Colonic mucosa (tissue), 4 donors: ENCODE data around the gene NDUFS6. TPM values are rescaled to one million over a fixed set of nuclear protein-coding genes. Genes with fewer than 3 reads are reported as not detected.

ENCODE experiments used
- DNase-seq: peaks from one replicate; pipeline ENCODE4 v3.0.0-alpha.2; 2020
- H3K27ac ChIP-seq: fragments of 200-600 bp; one replicate; pipeline ENCODE4 v1.8.0; 2021
- H3K27me3 ChIP-seq: fragments of 200-600 bp; one replicate; pipeline ENCODE4 v1.8.0; 2021
- H3K36me3 ChIP-seq: fragments of 200-600 bp; one replicate; pipeline ENCODE4 v1.8.0; 2021
- H3K4me1 ChIP-seq: fragments of 200-600 bp; one replicate; pipeline ENCODE4 v1.8.0; 2021; ENCODE audit warnings: mild to moderate bottlenecking
- H3K4me3 ChIP-seq: fragments of 200-600 bp; one replicate; pipeline ENCODE4 v1.8.0; 2021
- H3K9ac ChIP-seq, 2 donors: one replicate each; pipeline ENCODE4 v1.7.0; 2013; ENCODE audit warnings: control low read depth in 2 of 2, low read depth in 2 of 2, low read length in 2 of 2
- H3K9me3 ChIP-seq: fragments of 200-600 bp; one replicate; pipeline ENCODE4 v1.8.0; 2021
- CTCF ChIP-seq: fragments of 200-600 bp; IDR thresholded peaks from one replicate; pipeline ENCODE4 v1.8.0; 2022; ENCODE audit warnings: antibody characterized with exemption, mild to moderate bottlenecking
- intact Hi-C: fragments of 100-400 bp; cut with DNase I; formaldehyde crosslinking; loops from one replicate; pipeline ENCODE4 v1.14.1; 2022
- total RNA-seq, 2 donors: library from RNA; stranded (reverse); fragmentation: NEBNext Ultra II Directional in 1 of 2; extraction: Animal tissue kit (Norgen Biotek cat#: 25700) in 1 of 2; gene quantifications; one replicate each; pipeline ENCODE4 v1.2.1, GENCODE V29; 2021
- donor health status: healthy.
- donor health status: DM: no; HTN: no; CAD: no.
- donor health status: DM: no; HTN: no; CAD: no.

The NDUFS6 gene
- total RNA-seq, 2 donors from 2014 or later, result 43.2 to 70.7 TPM

DNA sequence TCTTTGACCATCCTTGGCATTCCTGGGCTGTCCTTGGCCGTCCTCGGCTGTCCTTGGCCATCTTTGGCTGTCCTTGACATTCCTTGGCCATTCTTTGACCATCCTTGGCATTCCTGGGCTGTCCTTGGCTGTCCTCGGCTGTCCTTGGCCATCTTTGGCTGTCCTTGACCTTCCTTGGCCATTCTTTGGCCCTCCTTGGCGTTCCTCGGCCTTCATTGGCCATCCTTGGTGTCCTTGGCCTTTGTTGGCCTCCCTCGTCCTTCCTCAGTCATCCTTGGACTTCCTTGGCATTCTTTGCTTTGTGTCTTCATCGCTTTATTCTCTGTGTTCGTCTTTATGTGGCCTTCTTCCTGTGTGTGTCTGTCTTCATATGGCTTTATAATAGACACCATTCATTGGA is 20.7 kb downstream of the NDUFS6 start:
- intact Hi-C loops, result no loop called here
- no peak overlapping the region for H3K4me3 ChIP-seq

DNA sequence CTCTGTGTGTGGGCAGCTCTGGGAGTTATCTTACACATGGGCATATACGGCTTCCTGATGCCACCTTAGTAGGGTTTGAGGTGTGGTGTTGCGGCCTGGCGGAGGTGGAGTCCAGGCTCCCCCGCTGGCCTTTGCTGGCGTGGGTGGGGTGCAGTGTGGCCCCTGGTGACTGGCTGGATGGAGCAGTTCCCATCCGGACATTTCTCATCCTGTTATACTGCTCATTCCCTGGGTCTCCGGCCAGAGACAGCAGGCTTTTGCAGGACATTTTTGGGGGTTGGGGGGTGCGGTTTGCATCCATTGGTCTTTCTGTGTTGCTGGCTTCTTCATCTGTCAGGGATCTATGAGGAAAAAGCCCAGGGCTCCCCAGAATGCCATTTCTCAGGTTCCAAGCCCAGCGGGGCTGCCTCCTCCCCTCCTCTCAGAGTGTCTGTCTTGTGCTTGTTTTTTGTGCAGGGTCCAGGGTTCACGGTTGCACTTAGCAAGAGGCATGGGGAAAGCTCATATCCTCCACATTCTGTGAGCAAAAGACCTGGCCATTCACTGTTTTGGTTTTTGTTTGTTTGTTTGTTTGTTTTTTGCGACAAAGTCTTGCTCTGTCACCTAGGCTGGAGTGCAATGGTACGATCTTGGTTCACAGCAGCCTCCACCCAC is 22.3 kb downstream of the NDUFS6 start:
- Histone ChIP-seq H3K9ac (no peak overlapping the region), H3K36me3 (no peaks in the 10 kb centered on the region), H3K27ac (no peak overlapping the region), H3K4me1 (no peaks in the 10 kb centered on the region), H3K4me3 (no peak overlapping the region), H3K9me3 (no peaks in the 10 kb centered on the region), H3K27me3 (no peaks in the 10 kb centered on the region)
- no peak for TF ChIP-seq CTCF
- DNase-seq, result no peak
- intact Hi-C loops, result no loop called here

More for the DNA sequence above, 20.7 kb downstream of the NDUFS6 start:
- no peak overlapping the region for H3K9ac ChIP-seq
- TF ChIP-seq CTCF, result no peak
- no peak overlapping the region for H3K27ac ChIP-seq
- no peak for DNase-seq
- no peaks in the 10 kb centered on the region for H3K9me3 ChIP-seq
- no peaks in the 10 kb centered on the region for H3K27me3 ChIP-seq
- H3K36me3 ChIP-seq, result no peaks in the 10 kb centered on the region
- no peaks in the 10 kb centered on the region for H3K4me1 ChIP-seq

DNA sequence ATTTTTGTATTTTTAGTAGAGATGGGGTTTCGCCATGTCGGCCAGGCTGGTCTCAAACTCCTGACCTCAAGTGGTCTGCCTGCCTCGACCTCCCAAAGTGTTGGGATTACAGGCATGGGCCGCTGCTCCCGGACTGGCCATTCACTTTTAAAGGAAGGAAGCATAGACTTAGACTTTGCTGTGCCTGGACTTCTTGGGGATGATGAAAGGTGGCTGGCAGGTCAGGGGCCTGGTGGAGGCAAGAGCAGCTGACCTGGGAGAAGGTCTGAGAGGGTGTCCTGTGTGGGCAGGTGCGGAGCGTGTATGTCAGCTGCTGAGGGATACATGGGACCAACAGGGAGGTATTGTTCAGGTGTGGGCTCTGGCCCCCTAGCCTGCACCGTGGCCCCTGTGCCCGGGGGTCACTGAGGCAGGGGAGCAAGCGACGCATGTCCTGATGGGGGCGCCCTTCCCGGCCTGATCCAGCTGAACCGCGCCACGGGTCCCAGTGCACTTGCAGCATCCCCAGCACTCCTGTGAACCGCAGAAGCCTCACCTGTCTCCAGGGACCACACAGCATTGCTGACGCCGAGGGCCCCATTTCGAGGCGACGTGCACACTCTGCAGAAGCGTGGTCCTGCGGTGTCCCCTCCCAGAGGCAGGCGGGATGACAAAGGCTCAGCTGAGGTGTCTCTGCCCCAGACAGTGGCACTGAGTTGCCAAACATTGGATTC is 23.1 kb downstream of the NDUFS6 start:
- H3K36me3 ChIP-seq, result no peaks in the 10 kb centered on the region
- DNase-seq, result no peak
- TF ChIP-seq CTCF, result no peak

GRCh38 chr5:1824903-1825841 is 24.0 kb downstream of the NDUFS6 start:
- no peaks in the 10 kb centered on the region for H3K4me1 ChIP-seq
- H3K27me3 ChIP-seq, result no peaks in the 10 kb centered on the region
- no peak overlapping the region for H3K9ac ChIP-seq
- H3K27ac ChIP-seq, result no peak overlapping the region
- intact Hi-C loops, result no loop called here
- no peaks in the 10 kb centered on the region for H3K36me3 ChIP-seq
- no peak overlapping the region for H3K4me3 ChIP-seq
- no peak for DNase-seq
- no peak for TF ChIP-seq CTCF
- no peaks in the 10 kb centered on the region for H3K9me3 ChIP-seq

More for the DNA sequence above, 23.1 kb downstream of the NDUFS6 start:
- H3K9ac ChIP-seq, result no peak overlapping the region
- H3K9me3 ChIP-seq, result no peaks in the 10 kb centered on the region
- no peaks in the 10 kb centered on the region for H3K4me1 ChIP-seq
- intact Hi-C loops, result no loop called here
- no peak overlapping the region for H3K27ac ChIP-seq
- no peaks in the 10 kb centered on the region for H3K27me3 ChIP-seq
- no peak overlapping the region for H3K4me3 ChIP-seq

- Histone ChIP-seq H3K27ac (no peak overlapping the region), H3K36me3 (no peaks in the 10 kb centered on the region), H3K9me3 (no peaks in the 10 kb centered on the region), H3K4me3 (no peak overlapping the region), H3K9ac (no peak overlapping the region), H3K27me3 (no peaks in the 10 kb centered on the region), H3K4me1 (no peaks in the 10 kb centered on the region)
- intact Hi-C loops, result no loop called here
- TF ChIP-seq CTCF, result no peak
- no peak for DNase-seq
Measured at GRCh38 chr5:1826235-1826980, 25.2 kb downstream of the NDUFS6 start.
